ENCODE results near the gene AACS.

Gene AACS

GRCh38 chr12:125068391-125068790 is 3.2 kb downstream of the AACS start:
- Histone ChIP-seq H3K36me3 (ENCODE audit: control insufficient read depth, low read length) (peaks cover 9% of the 10 kb centered on the region; the same call in 1 of the 2 replicates), H3K9me2 (replicated peaks; ENCODE audit: control insufficient read depth, low read length) (no peaks in the 10 kb centered on the region), H3K4me3 (ENCODE audit: low read length) (no peak overlapping the region), H3K4me2 (ENCODE audit: low read length) (no peak overlapping the region), H4K20me1 (ENCODE audit: control insufficient read depth, insufficient read depth, low read depth, low read length) (0 out of 2 replicates have a peak, but pooled peaks cover 3% of the 10 kb centered on the region), H3K9me3 (ENCODE audit: control insufficient read depth, insufficient read depth, low read length) (no peaks in the 10 kb centered on the region), H3K79me2 (ENCODE audit: control insufficient read depth, low read length) (peaks cover 37% of the 10 kb centered on the region), H3K27me3 (ENCODE audit: control insufficient read depth, low read length) (no peaks in the 10 kb centered on the region), H3K27ac (ENCODE audit: low read depth, low read length) (no peak overlapping the region), H3K4me1 (ENCODE audit: control insufficient read depth, low read length) (peaks cover 34% of the 10 kb centered on the region), H3F3A (ENCODE audit: control insufficient read depth, insufficient read depth) (no peaks in the 10 kb centered on the region)
- TF ChIP-seq EZH2phosphoT487 (IDR thresholded peaks at IDR 0.05; ENCODE audit: borderline replicate concordance, low read length) = no peak
- no peak for TF ChIP-seq CTCF (IDR thresholded peaks at IDR 0.05; ENCODE audit: low read depth, low read length, poor library complexity, severe bottlenecking)

- peaks cover 31% of the 10 kb centered on the region for H3K4me1 ChIP-seq (ENCODE audit: control insufficient read depth, low read length)
- TF ChIP-seq CTCF (IDR thresholded peaks at IDR 0.05; ENCODE audit: low read depth, low read length, poor library complexity, severe bottlenecking) (no peak), EZH2phosphoT487 (IDR thresholded peaks at IDR 0.05; ENCODE audit: borderline replicate concordance, low read length) (no peak)
- no peaks in the 10 kb centered on the region for H3K9me3 ChIP-seq (ENCODE audit: control insufficient read depth, insufficient read depth, low read length)
- peaks cover 42% of the 10 kb centered on the region for H3K79me2 ChIP-seq (ENCODE audit: control insufficient read depth, low read length)
- no peaks in the 10 kb centered on the region for H3K27me3 ChIP-seq (ENCODE audit: control insufficient read depth, low read length)
- no peak overlapping the region for H3K4me3 ChIP-seq (ENCODE audit: low read length)
- H3K27ac ChIP-seq (ENCODE audit: low read depth, low read length) = no peak overlapping the region
- H3K9me2 ChIP-seq (replicated peaks; ENCODE audit: control insufficient read depth, low read length) = no peaks in the 10 kb centered on the region
- 0 out of 2 replicates have a peak, but pooled peaks cover 3% of the 10 kb centered on the region for H4K20me1 ChIP-seq (ENCODE audit: control insufficient read depth, insufficient read depth, low read depth, low read length)
- H3K36me3 ChIP-seq (ENCODE audit: control insufficient read depth, low read length) = peaks cover 14% of the 10 kb centered on the region
- no peak overlapping the region for H3K4me2 ChIP-seq (ENCODE audit: low read length)
- H3F3A ChIP-seq (ENCODE audit: control insufficient read depth, insufficient read depth) = no peaks in the 10 kb centered on the region
Measured at GRCh38 chr12:125069616-125070015, 4.4 kb downstream of the AACS start.

- Histone ChIP-seq H3K27ac (ENCODE audit: low read depth, low read length) (no peak overlapping the region), H3K27me3 (ENCODE audit: control insufficient read depth, low read length) (no peaks in the 10 kb centered on the region), H3K9me3 (ENCODE audit: control insufficient read depth, insufficient read depth, low read length) (no peaks in the 10 kb centered on the region), H3K36me3 (ENCODE audit: control insufficient read depth, low read length) (peaks cover 14% of the 10 kb centered on the region), H3K4me3 (ENCODE audit: low read length) (no peak overlapping the region), H3K4me2 (ENCODE audit: low read length) (no peak overlapping the region), H3F3A (ENCODE audit: control insufficient read depth, insufficient read depth) (no peaks in the 10 kb centered on the region), H3K9me2 (replicated peaks; ENCODE audit: control insufficient read depth, low read length) (no peaks in the 10 kb centered on the region), H3K4me1 (ENCODE audit: control insufficient read depth, low read length) (peaks cover 27% of the 10 kb centered on the region), H4K20me1 (ENCODE audit: control insufficient read depth, insufficient read depth, low read depth, low read length) (0 out of 2 replicates have a peak, but pooled peaks cover 3% of the 10 kb centered on the region), H3K79me2 (ENCODE audit: control insufficient read depth, low read length) (peaks cover 42% of the 10 kb centered on the region)
- TF ChIP-seq CTCF (IDR thresholded peaks at IDR 0.05; ENCODE audit: low read depth, low read length, poor library complexity, severe bottlenecking) (no peak), EZH2phosphoT487 (IDR thresholded peaks at IDR 0.05; ENCODE audit: borderline replicate concordance, low read length) (no peak)
Measured at GRCh38 chr12:125070112-125070511, 4.9 kb downstream of the AACS start.

Data from DOHH2 (cell line).